Peyer's patch (tissue), 4 donors: Measurements from ENCODE around the gene FBXL16. TPM values are rescaled to one million over a fixed set of nuclear protein-coding genes. Genes with fewer than 3 reads are reported as not detected.
"Not testable (repeated sequence)": the region's sequence is repeated elsewhere in the genome, so short reads cannot be mapped to it uniquely, and the experiment has no call there.

ENCODE experiments used
- DNase-seq, 3 donors: peaks; one replicate each; pipeline ENCODE4 v3.0.0-alpha.2; 2017 to 2019
- H3K27ac ChIP-seq, 4 donors: fragments of 200-600 bp; sonication (generic); one replicate each; pipeline ENCODE4 v1.5.1; 2016 to 2019
- H3K27me3 ChIP-seq, 2 donors: fragments of 200-600 bp; sonication (generic); one replicate each; pipeline ENCODE4 v1.5.1; 2019
- H3K36me3 ChIP-seq, 3 donors: fragments of 200-600 bp; sonication (generic); one replicate each; pipeline ENCODE4 v1.5.1; 2016 to 2019
- H3K4me1 ChIP-seq, 4 donors: fragments of 200-600 bp; sonication (generic); one replicate each; pipeline ENCODE4 v1.5.1; 2016 to 2019
- H3K4me3 ChIP-seq, 4 donors: fragments of 200-600 bp; sonication (generic); 1 replicate in 3 of 4; 2 replicates in 1 of 4; pipeline ENCODE4 v1.5.1; 2016 to 2019; ENCODE audit warnings: mild to moderate bottlenecking in 1 of 4
- H3K9me3 ChIP-seq, 4 donors: fragments of 200-600 bp; sonication (generic); one replicate each; pipeline ENCODE4 v1.5.1; 2016 to 2019; ENCODE audit warnings: mild to moderate bottlenecking in 1 of 4
- POLR2A ChIP-seq, 2 donors: fragments of 450-650 bp; IDR thresholded peaks; one replicate each; pipeline ENCODE4 v1.5.1; 2017; ENCODE audit warnings: antibody characterized with exemption in 2 of 2, mild to moderate bottlenecking in 2 of 2, moderate library complexity in 2 of 2
- total RNA-seq, 4 donors: library from RNA; depleted of rRNA; stranded (reverse); fragments of >200 nt; gene quantifications; one replicate each; pipeline ENCODE4 v1.1.0, GENCODE V29; 2016
- TF ChIP-seq, protein P1 (sequence below), 6 experiments: fragments of 450-650 bp in 4 of 6; fragments of 200-600 bp in 2 of 6; sonication (generic) in 1 of 6; IDR thresholded peaks; one replicate each; pipeline ENCODE4 v1.5.1; 2017 to 2019; ENCODE audit warnings: antibody characterized with exemption in 6 of 6, mild to moderate bottlenecking in 3 of 6, moderate library complexity in 1 of 6

The FBXL16 gene
- total RNA-seq, 4 donors from 2014 or later: 1.4 to 2.5 (median 1.9) TPM

DNA sequence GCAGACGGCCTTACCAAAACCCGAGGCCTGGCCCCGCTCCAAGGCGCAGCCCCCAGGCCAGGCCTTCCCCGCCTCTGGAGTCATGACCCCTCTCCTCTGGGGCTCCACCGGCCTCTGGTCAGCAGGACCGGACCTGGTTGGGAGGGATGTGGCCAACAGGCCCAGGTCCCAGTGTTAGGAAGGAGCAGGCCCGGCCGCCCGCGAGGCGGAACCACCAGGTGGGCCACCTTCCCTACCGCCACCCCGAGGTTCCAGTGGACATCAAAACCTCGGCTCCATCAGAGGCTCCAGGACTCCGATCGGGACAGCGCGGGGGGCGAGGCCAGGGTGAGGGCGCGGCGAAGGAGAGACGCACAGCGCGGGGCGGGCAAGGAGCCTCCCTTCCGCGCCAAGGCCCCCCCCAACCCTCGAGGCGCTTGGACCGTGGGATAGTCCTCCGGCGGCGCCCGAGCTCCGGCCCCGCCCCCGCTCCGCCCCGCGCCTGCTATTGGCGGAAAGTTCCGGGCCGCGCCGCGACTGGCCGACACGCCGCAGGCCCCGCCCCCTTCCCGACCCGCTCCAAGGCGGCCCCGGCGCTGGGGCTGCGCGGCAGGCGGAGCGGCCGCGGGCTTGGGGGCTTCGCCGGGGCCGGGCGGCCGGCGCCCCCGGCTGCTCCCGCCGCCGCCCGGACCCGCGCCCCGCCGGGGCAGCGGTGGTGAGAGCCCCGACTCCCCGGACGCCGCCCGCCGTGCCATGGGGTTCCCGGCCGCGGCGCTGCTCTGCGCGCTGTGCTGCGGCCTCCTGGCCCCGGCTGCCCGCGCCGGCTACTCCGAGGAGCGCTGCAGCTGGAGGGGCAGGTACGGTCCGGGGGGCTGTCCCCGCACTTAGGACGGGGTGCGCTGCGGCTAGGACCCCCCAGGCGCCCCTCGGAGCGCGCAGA, 9.2 kb upstream of the FBXL16 start, which contains the start of gene METRN:
Gene METRN, plus strand, starts transcription at position 561 of the 919 bp plus-strand sequence. Its CDS starts 172 bp downstream, at position 733.
- Histone ChIP-seq H3K27me3 (peaks cover 0 to 9% of the 10 kb centered on the region in 2 donors), H3K4me1 (peaks cover 4 to 38% (median 15%) of the 10 kb centered on the region in 4 donors), H3K9me3 (no peaks in the 10 kb centered on the region), H3K4me3 (peak within 1 kb of the TSS; percentile 53 to 82 (median 77)), H3K36me3 (no peaks in the 10 kb centered on the region), H3K27ac (peak within 1 kb of the TSS in 1 of 4 donors; percentile 58)
- peak; percentile 94 to 96 (median 95) for DNase-seq
- TF ChIP-seq, protein P1, sequence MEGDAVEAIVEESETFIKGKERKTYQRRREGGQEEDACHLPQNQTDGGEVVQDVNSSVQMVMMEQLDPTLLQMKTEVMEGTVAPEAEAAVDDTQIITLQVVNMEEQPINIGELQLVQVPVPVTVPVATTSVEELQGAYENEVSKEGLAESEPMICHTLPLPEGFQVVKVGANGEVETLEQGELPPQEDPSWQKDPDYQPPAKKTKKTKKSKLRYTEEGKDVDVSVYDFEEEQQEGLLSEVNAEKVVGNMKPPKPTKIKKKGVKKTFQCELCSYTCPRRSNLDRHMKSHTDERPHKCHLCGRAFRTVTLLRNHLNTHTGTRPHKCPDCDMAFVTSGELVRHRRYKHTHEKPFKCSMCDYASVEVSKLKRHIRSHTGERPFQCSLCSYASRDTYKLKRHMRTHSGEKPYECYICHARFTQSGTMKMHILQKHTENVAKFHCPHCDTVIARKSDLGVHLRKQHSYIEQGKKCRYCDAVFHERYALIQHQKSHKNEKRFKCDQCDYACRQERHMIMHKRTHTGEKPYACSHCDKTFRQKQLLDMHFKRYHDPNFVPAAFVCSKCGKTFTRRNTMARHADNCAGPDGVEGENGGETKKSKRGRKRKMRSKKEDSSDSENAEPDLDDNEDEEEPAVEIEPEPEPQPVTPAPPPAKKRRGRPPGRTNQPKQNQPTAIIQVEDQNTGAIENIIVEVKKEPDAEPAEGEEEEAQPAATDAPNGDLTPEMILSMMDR (IDR thresholded peaks at IDR 0.05): no peak
- no peak for TF ChIP-seq POLR2A (IDR thresholded peaks at IDR 0.05)

DNA sequence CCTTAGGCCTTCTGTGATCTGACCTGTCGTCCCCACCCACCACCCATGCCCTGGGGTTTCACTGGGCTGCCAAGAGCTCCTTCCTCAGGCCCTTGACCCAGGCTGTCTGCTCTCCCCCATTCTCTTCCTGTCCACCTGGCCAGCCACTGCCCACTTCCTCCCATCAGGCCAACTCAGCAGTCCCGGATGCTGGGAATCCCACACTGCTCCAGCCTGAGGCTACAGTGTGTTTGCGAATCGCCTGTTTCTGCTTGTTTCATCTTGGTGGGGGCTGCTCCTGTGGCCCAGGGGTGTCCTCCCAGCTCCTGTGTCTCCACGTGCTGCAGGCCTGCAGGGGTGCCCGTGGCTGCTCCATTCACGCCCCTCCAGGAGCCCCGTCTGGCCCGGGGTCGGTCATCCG, 8.5 kb upstream of the FBXL16 start:
- TF ChIP-seq, protein P1 (IDR thresholded peaks at IDR 0.05): no peak
- no peak for TF ChIP-seq POLR2A (IDR thresholded peaks at IDR 0.05)
- DNase-seq: no peak
- Histone ChIP-seq H3K4me1 (peaks cover 4 to 32% (median 13%) of the 10 kb centered on the region in 4 donors), H3K9me3 (no peaks in the 10 kb centered on the region), H3K36me3 (no peaks in the 10 kb centered on the region), H3K4me3 (no peak overlapping the region), H3K27me3 (peaks cover 0 to 9% of the 10 kb centered on the region in 2 donors), H3K27ac (no peak overlapping the region)

DNA sequence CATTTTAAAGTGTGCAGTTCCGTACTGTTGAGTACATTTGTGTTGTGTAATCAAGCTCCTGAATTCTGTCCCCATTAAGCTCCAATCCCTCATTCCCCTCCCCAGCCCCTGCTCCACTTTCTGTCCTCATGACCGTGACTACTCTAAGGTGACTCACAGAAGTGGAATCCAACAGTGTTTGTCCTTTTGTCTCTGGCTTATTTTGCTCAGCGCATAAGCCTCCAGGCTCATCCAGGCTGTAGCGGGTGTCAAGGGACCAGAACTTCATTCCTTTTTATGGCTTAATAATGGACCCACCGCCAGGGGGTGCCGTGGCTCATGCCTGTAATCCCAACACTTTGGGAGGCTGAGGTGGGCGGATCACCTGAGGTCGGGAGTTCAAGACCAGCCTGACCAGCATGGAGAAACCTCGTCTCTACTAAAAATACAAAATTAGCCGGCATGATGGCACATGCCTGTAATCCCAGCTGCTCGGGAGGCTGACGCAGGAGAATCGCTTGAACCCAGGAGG, 7.2 kb upstream of the FBXL16 start:
- H3K4me1 ChIP-seq: peaks cover 4 to 24% (median 13%) of the 10 kb centered on the region in 4 donors
- DNase-seq: peak in 2 of 3 donors; percentile 55 to 74
- H3K36me3 ChIP-seq, H3K27ac ChIP-seq, H3K9me3 ChIP-seq, H3K4me3 ChIP-seq: not testable (repeated sequence)
- H3K27me3 ChIP-seq: peaks cover 0 to 11% of the 10 kb centered on the region in 2 donors
- TF ChIP-seq, protein P1 (IDR thresholded peaks at IDR 0.05): peak in 5 of 6 experiments; percentile 29 to 43 (median 34)

DNA sequence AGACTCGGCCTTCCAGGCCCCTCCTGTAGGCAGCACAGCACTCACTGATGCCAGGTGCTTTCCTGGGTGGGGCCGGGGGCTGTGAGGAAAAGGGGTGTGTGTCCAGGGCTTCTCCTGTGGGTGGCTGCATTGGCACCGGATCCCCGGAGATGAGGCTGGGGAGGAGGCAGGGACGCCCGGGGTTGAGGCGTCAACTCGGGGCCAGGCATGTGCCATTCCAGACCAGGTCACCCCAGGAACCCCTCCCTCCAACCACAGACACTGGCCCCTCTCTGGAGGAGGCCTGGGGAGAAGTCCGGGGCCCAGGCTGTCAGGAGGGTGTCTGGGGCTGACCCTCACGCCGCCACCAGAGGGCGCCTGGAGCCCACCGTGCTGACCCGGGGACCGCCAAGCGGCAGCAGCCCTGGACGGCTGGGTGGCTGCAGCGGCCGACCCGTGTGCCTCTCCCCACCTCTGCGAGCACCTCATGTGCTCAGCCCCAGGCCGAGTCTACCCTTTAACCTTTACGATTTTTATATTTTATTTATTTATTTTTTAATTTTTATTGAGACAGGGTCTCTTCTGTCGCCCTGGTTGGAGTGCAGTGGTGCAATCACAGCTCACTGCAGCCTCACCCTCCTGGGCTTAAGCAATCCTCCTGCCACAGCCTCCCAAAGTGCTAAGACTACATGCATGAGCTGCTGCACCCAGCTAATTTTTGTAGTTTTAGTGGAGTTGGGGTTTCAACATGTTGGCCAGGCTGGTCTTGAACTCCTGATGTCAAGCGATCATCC, 6.1 kb upstream of the FBXL16 start:
- Histone ChIP-seq H3K4me1 (peaks cover 4 to 24% (median 13%) of the 10 kb centered on the region in 4 donors), H3K9me3 (no peaks in the 10 kb centered on the region), H3K4me3 (no peak overlapping the region), H3K36me3 (no peaks in the 10 kb centered on the region), H3K27ac (no peak overlapping the region), H3K27me3 (peaks cover 0 to 18% of the 10 kb centered on the region in 2 donors)
- peak; percentile 68 to 89 (median 87) for DNase-seq
- TF ChIP-seq, protein P1 (IDR thresholded peaks at IDR 0.05): peak; percentile 85 to 97 (median 92)
- no peak for TF ChIP-seq POLR2A (IDR thresholded peaks at IDR 0.05)

DNA sequence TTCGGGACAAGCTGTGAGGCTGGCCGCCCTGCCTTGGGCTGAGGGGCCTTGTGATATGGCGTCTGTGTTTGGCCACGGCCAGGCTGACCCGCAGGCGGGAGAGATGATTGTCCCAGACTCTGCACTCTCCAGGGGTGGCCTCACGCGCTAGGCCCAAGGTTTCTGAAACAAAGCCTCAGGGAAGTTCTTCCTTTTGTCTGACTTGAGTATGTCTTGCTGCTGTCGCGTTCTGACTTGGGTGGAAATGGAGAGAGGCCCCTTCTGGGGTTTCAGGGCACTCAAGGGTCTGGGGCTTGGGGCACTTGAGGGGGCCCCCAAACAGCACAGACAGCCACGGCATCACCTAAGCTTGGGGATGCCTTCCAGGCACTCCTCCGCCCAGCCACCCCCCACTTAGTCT, 5.5 kb upstream of the FBXL16 start:
- Histone ChIP-seq H3K4me3 (no peak overlapping the region), H3K36me3 (no peaks in the 10 kb centered on the region), H3K27me3 (peaks cover 0 to 25% of the 10 kb centered on the region in 2 donors), H3K27ac (no peak overlapping the region), H3K4me1 (peaks cover 2 to 20% (median 11%) of the 10 kb centered on the region in 4 donors), H3K9me3 (no peaks in the 10 kb centered on the region)
- TF ChIP-seq POLR2A (IDR thresholded peaks at IDR 0.05): no peak
- TF ChIP-seq, protein P1 (IDR thresholded peaks at IDR 0.05): no peak
- DNase-seq: no peak
